H9 (cell line): ENCODE results near the gene BRAF. TPM values are rescaled to one million over a fixed set of nuclear protein-coding genes. Genes with fewer than 3 reads are reported as not detected.
A peak's percentile ranks its signal among the peaks of the same experiment; 100 is the strongest.

Source experiments
- DNase-seq: peaks from one replicate; pipeline ENCODE4 v3.0.0-alpha.2; 2017
- H2AFZ ChIP-seq: one replicate; pipeline ENCODE4 v1.6.1; 2013; ENCODE audit warnings: mild to moderate bottlenecking, low read length, control low read depth, moderate library complexity
- H2AK5ac ChIP-seq: 2 replicates; pipeline ENCODE4 v1.6.1; 2013; ENCODE audit warnings: low read length, control low read depth, mixed read lengths; ENCODE audit not compliant: insufficient read length
- H2BK120ac ChIP-seq: one replicate; pipeline ENCODE4 v1.6.1; 2013; ENCODE audit warnings: low read depth, mild to moderate bottlenecking, low read length, control low read depth, inconsistent platforms; ENCODE audit not compliant: poor library complexity, severe bottlenecking
- H2BK12ac ChIP-seq: 2 replicates; pipeline ENCODE4 v1.6.1; 2013; ENCODE audit warnings: low read length, control low read depth, mixed read lengths, low read depth; ENCODE audit not compliant: insufficient read length
- H2BK15ac ChIP-seq: 2 replicates; pipeline ENCODE4 v1.6.1; 2013; ENCODE audit warnings: low read depth, low read length, control low read depth
- H2BK20ac ChIP-seq: one replicate; pipeline ENCODE4 v1.6.1; 2013; ENCODE audit warnings: low read depth, mild to moderate bottlenecking, low read length, control low read depth, inconsistent platforms; ENCODE audit not compliant: poor library complexity, severe bottlenecking
- H2BK5ac ChIP-seq: 2 replicates; pipeline ENCODE4 v1.6.1; 2013; ENCODE audit warnings: low read length, control low read depth, mixed read lengths; ENCODE audit not compliant: insufficient read length
- H3K14ac ChIP-seq: 2 replicates; pipeline ENCODE4 v1.6.1; 2013; ENCODE audit warnings: low read length, control low read depth; ENCODE audit not compliant: insufficient read depth
- H3K18ac ChIP-seq: 2 replicates; pipeline ENCODE4 v1.6.1; 2013; ENCODE audit warnings: low read depth, mild to moderate bottlenecking, mixed read lengths, low read length, control low read depth; ENCODE audit not compliant: insufficient read length
- H3K23ac ChIP-seq: 2 replicates; pipeline ENCODE4 v1.6.1; 2013; ENCODE audit warnings: low read length, control low read depth, mixed read lengths, low read depth; ENCODE audit not compliant: insufficient read length
- H3K23me2 ChIP-seq: 2 replicates; pipeline ENCODE4 v1.6.1; 2013; ENCODE audit warnings: low read depth, mild to moderate bottlenecking, mixed read lengths, low read length, control low read depth; ENCODE audit not compliant: insufficient read length, poor library complexity, severe bottlenecking
- H3K27ac ChIP-seq: 2 replicates; pipeline ENCODE4 v1.5.1; 2013; ENCODE audit warnings: low read length, control low read depth, mixed read lengths, low read depth; ENCODE audit not compliant: insufficient read length
- H3K27me3 ChIP-seq: 2 replicates; pipeline ENCODE4 v1.6.1; 2013; ENCODE audit warnings: low read length, control low read depth, inconsistent platforms; ENCODE audit not compliant: insufficient read depth
- H3K4ac ChIP-seq: 2 replicates; pipeline ENCODE4 v1.6.1; 2013; ENCODE audit warnings: low read depth, mild to moderate bottlenecking, control low read depth, inconsistent platforms, low read length, moderate library complexity
- H3K4me1 ChIP-seq: 2 replicates; pipeline ENCODE4 v1.6.1; 2013; ENCODE audit warnings: low read length, control low read depth, inconsistent platforms; ENCODE audit not compliant: insufficient read depth
- H3K4me2 ChIP-seq: 2 replicates; pipeline ENCODE4 v1.6.1; 2013; ENCODE audit warnings: low read length, control low read depth, mixed read lengths; ENCODE audit not compliant: insufficient read length, insufficient read depth
- H3K56ac ChIP-seq: 2 replicates; pipeline ENCODE4 v1.6.1; 2013; ENCODE audit warnings: low read depth, mild to moderate bottlenecking, mixed read lengths, low read length, control low read depth; ENCODE audit not compliant: insufficient read length
- H3K79me1 ChIP-seq: 2 replicates; pipeline ENCODE4 v1.6.1; 2013; ENCODE audit warnings: low read depth, mild to moderate bottlenecking, moderate library complexity, low read length, control low read depth, inconsistent platforms; ENCODE audit not compliant: insufficient read depth, poor library complexity, severe bottlenecking
- H3K79me2 ChIP-seq: 2 replicates; pipeline ENCODE4 v1.6.1; 2013; ENCODE audit warnings: low read length, control low read depth, inconsistent platforms; ENCODE audit not compliant: insufficient read depth
- H3K9ac ChIP-seq: 2 replicates; pipeline ENCODE4 v1.6.1; 2013; ENCODE audit warnings: low read length, control low read depth, mixed read lengths; ENCODE audit not compliant: insufficient read length; ENCODE audit errors: extremely low read depth
- H3K9me3 ChIP-seq: one replicate; pipeline ENCODE4 v1.6.1; 2013; ENCODE audit warnings: low read depth, low read length, inconsistent platforms; ENCODE audit not compliant: control insufficient read depth
- H3T11ph ChIP-seq: one replicate; pipeline ENCODE4 v1.6.1; 2013; ENCODE audit warnings: mild to moderate bottlenecking, low read length, control low read depth, inconsistent platforms
- H4K20me1 ChIP-seq: one replicate; pipeline ENCODE4 v1.6.1; 2013; ENCODE audit not compliant: control insufficient read depth, insufficient read length, insufficient read depth
- H4K5ac ChIP-seq: 2 replicates; pipeline ENCODE4 v1.6.1; 2013; ENCODE audit warnings: low read depth, mild to moderate bottlenecking, mixed read lengths, low read length, control low read depth; ENCODE audit not compliant: insufficient read length
- H4K8ac ChIP-seq: replicated peaks from 2 replicates; pipeline ENCODE4 v1.6.1; 2013; ENCODE audit warnings: low read length, control low read depth, mixed read lengths, low read depth; ENCODE audit not compliant: insufficient read length
- H4K91ac ChIP-seq: 2 replicates; pipeline ENCODE4 v1.6.1; 2013; ENCODE audit warnings: low read depth, mild to moderate bottlenecking, moderate library complexity, mixed read lengths, low read length, control low read depth; ENCODE audit not compliant: insufficient read length
- H3K27ac Mint-ChIP-seq, 3 experiments: 2 replicates in 2 of 3; 3 replicates in 1 of 3; pipeline ENCODE4 v1.8.0; 2020 to 2021; ENCODE audit warnings: mixed read lengths in 3 of 3, mild to moderate bottlenecking in 1 of 3, moderate library complexity in 1 of 3
- H3K27me3 Mint-ChIP-seq: 2 replicates; pipeline ENCODE4 v1.8.0; 2021; ENCODE audit warnings: low read depth, mild to moderate bottlenecking, moderate library complexity, mixed read lengths
- H3K36me3 Mint-ChIP-seq, 3 experiments: 2 replicates in 2 of 3; 3 replicates in 1 of 3; pipeline ENCODE4 v1.8.0; 2020 to 2021; ENCODE audit warnings: low read depth in 3 of 3, mixed read lengths in 3 of 3; ENCODE audit not compliant: insufficient read depth in 1 of 3
- H3K4me1 Mint-ChIP-seq, 2 experiments: 2 replicates each; pipeline ENCODE4 v1.8.0; 2020; ENCODE audit warnings: mixed read lengths in 2 of 2
- H3K4me3 Mint-ChIP-seq, 2 experiments: 2 replicates in 1 of 2; 3 replicates in 1 of 2; pipeline ENCODE4 v1.8.0; 2020 to 2021; ENCODE audit warnings: mild to moderate bottlenecking in 2 of 2, mixed read lengths in 2 of 2, moderate library complexity in 1 of 2
- H3K9me3 Mint-ChIP-seq, 2 experiments: 2 replicates in 1 of 2; 3 replicates in 1 of 2; pipeline ENCODE4 v1.8.0; 2020; ENCODE audit warnings: mild to moderate bottlenecking in 2 of 2, mixed read lengths in 2 of 2, moderate library complexity in 1 of 2
- WGBS: extraction: QIAGEN DNeasy Blood & Tissue Kit; methylation state at CpG from one replicate; pipeline ENCODE4 v1.1.7; 2013; ENCODE audit warnings: missing lambda C conversion rate, low lambda C conversion rate, mixed read lengths; ENCODE audit not compliant: insufficient read length; ENCODE audit errors: extremely low coverage; 5-methylcytosine and 5-hydroxymethylcytosine counted together
- total RNA-seq: library from RNA; stranded (reverse); gene quantifications from 2 replicates; pipeline ENCODE4 v1.2.1, GENCODE V29; 2021
- TF ChIP-seq, protein P1 (sequence below): fragments of 200-600 bp; sonication (generic); conservative IDR thresholded peaks from 3 replicates; pipeline ENCODE4 v1.8.0; 2021; ENCODE audit warnings: antibody characterized with exemption, mild to moderate bottlenecking

The BRAF gene
- total RNA-seq, 1 experiment from 2014 or later: 32.9 TPM

DNA sequence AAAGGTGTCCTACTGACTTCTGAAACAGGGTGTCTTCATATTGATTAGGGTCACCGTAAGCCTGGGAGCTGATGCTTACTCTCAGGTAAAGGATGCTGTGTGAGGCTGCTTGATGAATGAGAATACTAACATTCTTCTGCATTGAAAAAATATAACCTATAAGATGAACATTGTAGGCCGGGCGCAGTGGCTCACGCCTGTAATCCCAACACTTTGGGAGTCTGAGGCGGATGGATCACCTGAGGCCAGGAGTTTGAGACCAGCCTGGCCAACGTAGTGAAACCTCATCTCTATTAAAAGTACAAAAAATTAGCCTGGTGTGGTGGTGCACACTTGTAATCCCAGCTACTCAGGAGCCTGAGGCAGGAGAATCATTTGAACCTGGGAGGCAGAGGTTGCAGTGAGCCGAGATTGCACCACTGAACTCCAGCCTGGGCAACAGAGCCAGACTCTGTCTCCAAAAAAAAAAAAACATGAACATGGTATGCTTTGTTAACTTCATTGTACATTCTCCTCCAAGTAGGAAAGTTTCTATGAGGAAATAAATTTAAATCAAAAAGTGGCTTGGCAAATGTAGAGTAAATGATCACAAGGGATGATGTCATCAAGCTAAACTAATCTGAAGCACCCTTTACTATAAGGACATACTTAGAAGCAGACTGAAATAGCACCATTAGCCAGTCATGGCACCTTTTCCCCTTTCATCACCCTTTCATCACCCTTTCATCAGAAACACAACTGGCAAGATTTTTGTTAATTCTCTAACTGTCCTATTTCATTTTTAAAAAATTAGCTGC lies 1.5 kb upstream of the BRAF start:
- H3K9me3 Mint-ChIP-seq: no peaks in the 10 kb centered on the region
- no peak overlapping the region for H4K8ac ChIP-seq
- H3K9ac ChIP-seq: no peak overlapping the region
- no peak overlapping the region for H2BK5ac ChIP-seq
- H2BK12ac ChIP-seq: no peak overlapping the region
- no peaks in the 10 kb centered on the region for H3K4me1 ChIP-seq
- H2BK120ac ChIP-seq: no peak overlapping the region
- H3K27me3 ChIP-seq: no peaks in the 10 kb centered on the region
- H3K27ac ChIP-seq: no peak overlapping the region
- no peak for DNase-seq
- H2BK15ac ChIP-seq: no peak overlapping the region
- H4K20me1 ChIP-seq: no peaks in the 10 kb centered on the region
- peaks cover 2% of the 10 kb centered on the region; the same call in 1 of the 2 replicates for H3K27me3 Mint-ChIP-seq
- H2AFZ ChIP-seq: no peak overlapping the region
- no peak overlapping the region for H3K18ac ChIP-seq
- H4K91ac ChIP-seq: no peak overlapping the region
- peaks cover 5% of the 10 kb centered on the region; the same call in 1 of the 2 replicates for H3K79me2 ChIP-seq
- H3K4ac ChIP-seq: no peak overlapping the region
- peak overlapping the region; percentile 56 to 93; a peak in 4 of 5 replicates for H3K4me3 Mint-ChIP-seq
- H3K23me2 ChIP-seq: peaks cover 12% of the 10 kb centered on the region
- WGBS: no CpG with 5 or more reads among the region's 7 CpGs
- no peak overlapping the region for H3K4me2 ChIP-seq
- no peak overlapping the region for H2BK20ac ChIP-seq
- no peak overlapping the region for H3K56ac ChIP-seq
- H3K23ac ChIP-seq: no peak overlapping the region
- H3K4me1 Mint-ChIP-seq: peaks cover 0 to 6% of the 10 kb centered on the region in 2 experiments; a peak in 1 of 4 replicates
- H3K14ac ChIP-seq: no peak overlapping the region
- no peak overlapping the region for H3K27ac Mint-ChIP-seq
- H4K5ac ChIP-seq: no peak overlapping the region
- TF ChIP-seq, protein P1, sequence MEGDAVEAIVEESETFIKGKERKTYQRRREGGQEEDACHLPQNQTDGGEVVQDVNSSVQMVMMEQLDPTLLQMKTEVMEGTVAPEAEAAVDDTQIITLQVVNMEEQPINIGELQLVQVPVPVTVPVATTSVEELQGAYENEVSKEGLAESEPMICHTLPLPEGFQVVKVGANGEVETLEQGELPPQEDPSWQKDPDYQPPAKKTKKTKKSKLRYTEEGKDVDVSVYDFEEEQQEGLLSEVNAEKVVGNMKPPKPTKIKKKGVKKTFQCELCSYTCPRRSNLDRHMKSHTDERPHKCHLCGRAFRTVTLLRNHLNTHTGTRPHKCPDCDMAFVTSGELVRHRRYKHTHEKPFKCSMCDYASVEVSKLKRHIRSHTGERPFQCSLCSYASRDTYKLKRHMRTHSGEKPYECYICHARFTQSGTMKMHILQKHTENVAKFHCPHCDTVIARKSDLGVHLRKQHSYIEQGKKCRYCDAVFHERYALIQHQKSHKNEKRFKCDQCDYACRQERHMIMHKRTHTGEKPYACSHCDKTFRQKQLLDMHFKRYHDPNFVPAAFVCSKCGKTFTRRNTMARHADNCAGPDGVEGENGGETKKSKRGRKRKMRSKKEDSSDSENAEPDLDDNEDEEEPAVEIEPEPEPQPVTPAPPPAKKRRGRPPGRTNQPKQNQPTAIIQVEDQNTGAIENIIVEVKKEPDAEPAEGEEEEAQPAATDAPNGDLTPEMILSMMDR: no peak
- no peak overlapping the region for H2AK5ac ChIP-seq
- no peaks in the 10 kb centered on the region for H3K36me3 Mint-ChIP-seq
- H3T11ph ChIP-seq: no peak overlapping the region
- no peaks in the 10 kb centered on the region for H3K9me3 ChIP-seq
- H3K79me1 ChIP-seq: no peaks in the 10 kb centered on the region
